AG09309 (cell line): ENCODE data around the gene CCDC85A.

ENCODE experiments used
- DNase-seq: peaks from one replicate; pipeline ENCODE4 v3.0.0-alpha.2; 2010; ENCODE audit warnings: low read depth
- H3K4me3 ChIP-seq: 2 replicates; pipeline ENCODE4 v1.5.1; 2011; ENCODE audit warnings: mild to moderate bottlenecking, low read depth, low read length, moderate library complexity; ENCODE audit not compliant: control insufficient read depth
- TF ChIP-seq, protein P1 (sequence below): IDR thresholded peaks from 2 replicates; pipeline ENCODE4 v1.5.1; 2011; ENCODE audit warnings: mild to moderate bottlenecking, low read depth, low read length, inconsistent platforms; ENCODE audit not compliant: insufficient read depth, control insufficient read depth; ENCODE audit errors: missing control alignments

Gene CCDC85A

DNA sequence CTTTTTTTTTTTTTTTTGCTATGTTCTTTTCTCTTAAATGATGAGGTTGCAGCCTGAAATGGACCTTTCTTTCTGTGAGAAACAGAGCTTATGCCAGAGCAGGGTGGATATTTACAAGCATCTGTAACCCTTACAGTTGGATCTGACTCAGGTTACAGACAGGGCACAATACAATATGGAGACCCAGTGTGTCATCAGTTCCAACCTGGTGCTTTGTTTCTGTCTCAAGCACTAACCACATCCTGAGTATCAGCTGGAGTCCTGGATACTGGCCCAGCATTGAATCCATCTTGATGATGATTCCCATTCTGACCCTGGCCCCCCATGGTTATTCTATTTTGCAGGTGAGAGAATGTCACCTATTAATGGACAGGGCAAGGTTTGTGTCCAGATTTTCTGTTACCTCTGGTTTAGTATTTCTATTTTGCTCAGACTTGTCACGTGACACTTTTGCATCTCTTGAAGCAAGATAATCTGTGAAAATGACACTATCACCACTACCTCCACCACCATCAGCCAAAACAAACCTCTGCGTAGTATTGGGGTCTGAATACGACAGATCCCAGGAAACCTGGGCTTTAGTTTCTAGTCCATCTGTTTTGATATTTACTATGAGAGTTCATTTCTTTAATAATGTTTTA, 174.0 kb downstream of the CCDC85A start:
- no peak overlapping the region for H3K4me3 ChIP-seq
- DNase-seq: no peak
- TF ChIP-seq, protein P1, sequence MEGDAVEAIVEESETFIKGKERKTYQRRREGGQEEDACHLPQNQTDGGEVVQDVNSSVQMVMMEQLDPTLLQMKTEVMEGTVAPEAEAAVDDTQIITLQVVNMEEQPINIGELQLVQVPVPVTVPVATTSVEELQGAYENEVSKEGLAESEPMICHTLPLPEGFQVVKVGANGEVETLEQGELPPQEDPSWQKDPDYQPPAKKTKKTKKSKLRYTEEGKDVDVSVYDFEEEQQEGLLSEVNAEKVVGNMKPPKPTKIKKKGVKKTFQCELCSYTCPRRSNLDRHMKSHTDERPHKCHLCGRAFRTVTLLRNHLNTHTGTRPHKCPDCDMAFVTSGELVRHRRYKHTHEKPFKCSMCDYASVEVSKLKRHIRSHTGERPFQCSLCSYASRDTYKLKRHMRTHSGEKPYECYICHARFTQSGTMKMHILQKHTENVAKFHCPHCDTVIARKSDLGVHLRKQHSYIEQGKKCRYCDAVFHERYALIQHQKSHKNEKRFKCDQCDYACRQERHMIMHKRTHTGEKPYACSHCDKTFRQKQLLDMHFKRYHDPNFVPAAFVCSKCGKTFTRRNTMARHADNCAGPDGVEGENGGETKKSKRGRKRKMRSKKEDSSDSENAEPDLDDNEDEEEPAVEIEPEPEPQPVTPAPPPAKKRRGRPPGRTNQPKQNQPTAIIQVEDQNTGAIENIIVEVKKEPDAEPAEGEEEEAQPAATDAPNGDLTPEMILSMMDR: no peak

DNA sequence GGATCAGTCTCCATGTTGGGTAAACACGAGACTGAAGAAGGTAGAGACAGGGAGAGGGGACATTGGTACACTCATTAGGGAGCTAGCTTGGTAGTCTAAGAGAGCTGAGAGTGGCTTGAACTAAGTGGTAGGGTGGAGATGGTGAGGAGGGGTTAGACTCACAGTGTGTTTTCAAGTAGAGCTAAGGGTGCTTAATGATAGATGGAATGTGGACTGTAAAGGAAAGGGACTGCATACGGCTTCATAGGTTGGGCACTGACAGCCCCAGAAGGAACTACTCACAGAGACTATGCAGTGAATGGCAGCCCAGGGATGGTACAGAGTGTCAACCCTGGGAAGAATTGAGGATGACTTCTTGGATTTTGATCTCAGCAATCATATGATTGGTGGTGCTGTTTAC, 178.1 kb downstream of the CCDC85A start:
- H3K4me3 ChIP-seq: no peak overlapping the region
- no peak for DNase-seq
- TF ChIP-seq, protein P1: no peak

DNA sequence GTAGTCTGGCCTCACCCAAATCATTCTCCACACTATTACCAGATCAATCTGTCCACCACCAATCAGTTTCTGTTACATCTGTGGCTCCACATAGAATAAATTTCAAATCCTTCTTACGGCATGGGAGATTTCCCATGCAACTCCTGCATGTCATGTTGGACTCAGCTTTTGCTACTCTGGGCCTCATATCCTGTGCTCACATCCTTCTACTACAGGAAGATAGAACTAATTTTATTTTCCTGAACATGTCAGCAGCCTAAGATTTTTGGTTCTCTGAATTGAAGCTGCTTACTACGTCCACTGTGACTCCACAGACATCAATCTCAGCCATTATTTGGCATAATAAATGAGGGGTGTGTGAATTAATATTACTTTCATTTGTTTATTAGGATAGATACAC, 181.1 kb downstream of the CCDC85A start:
- no peak overlapping the region for H3K4me3 ChIP-seq
- TF ChIP-seq, protein P1: no peak
- DNase-seq: no peak

DNA sequence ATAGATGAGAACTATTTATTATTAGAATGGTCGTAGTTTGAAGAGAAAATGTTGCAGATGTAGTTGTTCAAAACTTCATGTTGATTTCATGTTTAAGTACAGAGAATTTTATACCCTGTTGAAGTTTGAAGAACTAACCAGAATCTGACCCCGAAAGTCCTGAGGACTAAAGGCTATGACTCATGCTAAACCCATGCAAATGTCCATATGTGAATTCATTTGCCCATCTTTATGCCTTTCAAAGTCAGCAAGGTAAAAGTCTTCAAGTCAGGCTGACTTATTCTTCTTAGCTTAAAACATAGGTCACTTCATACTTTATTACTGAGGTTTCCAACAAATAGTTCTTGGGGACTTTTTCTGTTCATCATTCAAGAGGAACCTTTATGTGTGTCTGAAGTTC, 185.5 kb downstream of the CCDC85A start:
- no peak overlapping the region for H3K4me3 ChIP-seq
- DNase-seq: no peak
- TF ChIP-seq, protein P1: no peak

DNA sequence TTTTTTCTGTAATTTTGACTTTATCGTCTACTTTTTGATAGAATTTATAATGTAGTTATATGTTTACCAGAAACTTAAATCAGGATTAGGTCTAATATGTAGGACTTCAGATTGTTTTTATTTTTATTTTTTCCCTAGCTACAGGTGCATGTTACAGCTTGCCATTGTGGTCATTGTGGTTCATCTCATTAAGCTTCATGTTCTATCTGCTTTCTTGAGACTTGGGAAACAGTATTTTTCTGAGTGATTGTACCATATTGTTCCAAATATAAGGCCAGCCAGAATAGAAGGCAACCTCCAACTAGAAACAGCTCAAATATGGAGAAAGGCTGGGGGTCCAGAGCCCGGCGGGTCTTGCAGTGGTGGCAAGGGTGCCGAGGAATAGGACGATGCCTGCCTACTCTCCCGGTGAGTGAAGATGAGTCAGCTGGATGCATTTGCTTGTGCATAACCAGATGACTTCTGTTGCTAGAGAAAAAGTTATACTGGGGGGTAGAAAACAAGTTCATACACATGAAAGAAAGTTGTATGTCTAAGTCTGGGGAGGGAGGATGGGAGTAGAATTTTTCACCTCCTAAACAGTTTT, 188.4 kb downstream of the CCDC85A start:
- no peak for DNase-seq
- TF ChIP-seq, protein P1: no peak
- H3K4me3 ChIP-seq: no peak overlapping the region

DNA sequence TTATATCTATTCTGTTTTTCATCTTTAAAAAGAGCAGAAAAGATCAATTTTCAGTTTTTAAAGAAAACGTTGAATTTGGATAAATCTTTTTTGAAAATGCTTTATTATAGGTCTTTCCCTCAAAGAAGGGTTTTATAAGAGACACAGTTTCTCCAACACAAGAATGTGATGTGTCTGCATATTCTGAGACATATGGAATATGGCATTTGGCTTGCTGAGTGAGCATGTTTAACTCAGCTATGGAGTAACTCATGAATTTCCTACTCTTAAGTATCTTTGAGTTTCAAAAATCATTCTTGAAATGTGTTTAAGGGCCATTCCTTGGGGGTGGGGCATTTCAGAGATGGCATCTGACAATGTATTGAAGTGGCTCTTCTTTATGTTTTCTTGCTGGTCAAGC, 191.5 kb downstream of the CCDC85A start:
- no peak for DNase-seq
- TF ChIP-seq, protein P1: no peak
- H3K4me3 ChIP-seq: no peak overlapping the region
